CD4-positive, alpha-beta T cell (primary cell): ENCODE measurements around the gene GABRB3. TPM values are rescaled to one million over a fixed set of nuclear protein-coding genes. Genes with fewer than 3 reads are reported as not detected.

Source experiments
- ATAC-seq: fragments of 200-7000 bp; cut with Tn5 transposase; one replicate; pipeline ENCODE4 v1.10.0; 2022; ENCODE audit warnings: mild to moderate bottlenecking; ENCODE audit not compliant: poor library complexity
- CTCF ChIA-PET: fragments of 350-600 bp; sonication (Branson Sonifier 250); formaldehyde crosslinking; loops from one replicate; lab custom pipeline; 2021; ENCODE audit warnings: antibody characterized with exemption, inconsistent platforms; lab: Charles Lee
- POLR2A ChIA-PET: fragments of 350-600 bp; sonication (Branson Sonifier 250); formaldehyde crosslinking; loops from one replicate; lab custom pipeline; 2021; ENCODE audit warnings: antibody characterized with exemption, inconsistent platforms; lab: Charles Lee
- DNase-seq, 14 experiments: peaks; one replicate each; pipeline ENCODE4 v3.0.0-alpha.2; 2013 to 2020; ENCODE audit warnings: mixed read lengths in 2 of 14
- H3K27ac ChIP-seq, 2 donors: one replicate each; pipeline versions ENCODE4 v1.5.1 to v1.7.0; 2013; ENCODE audit warnings: low read length in 2 of 2, low read depth in 1 of 2, mild to moderate bottlenecking in 1 of 2
- H3K27me3 ChIP-seq, 2 experiments: 1 replicate in 1 of 2; 2 replicates in 1 of 2; pipeline versions ENCODE4 v1.6.1 to v1.7.0; 2013; ENCODE audit warnings: low read length in 2 of 2, control low read depth in 1 of 2, mild to moderate bottlenecking in 1 of 2, moderate library complexity in 1 of 2; ENCODE audit not compliant: insufficient read depth in 2 of 2, control insufficient read depth in 1 of 2
- H3K36me3 ChIP-seq: one replicate; pipeline ENCODE4 v1.6.1; 2013; ENCODE audit warnings: low read length, control low read depth; ENCODE audit not compliant: insufficient read depth
- H3K4me1 ChIP-seq: one replicate; pipeline ENCODE4 v1.6.1; 2013; ENCODE audit warnings: low read length, control low read depth; ENCODE audit not compliant: insufficient read depth
- H3K4me3 ChIP-seq: one replicate; pipeline ENCODE4 v1.5.1; 2013; ENCODE audit warnings: mild to moderate bottlenecking, low read length, moderate library complexity
- H3K9me3 ChIP-seq, 2 experiments: 1 replicate in 1 of 2; 2 replicates in 1 of 2; pipeline versions ENCODE4 v1.6.1 to v1.7.0; 2013; ENCODE audit warnings: low read length in 2 of 2, mild to moderate bottlenecking in 2 of 2, control low read depth in 1 of 2, moderate library complexity in 1 of 2; ENCODE audit not compliant: control insufficient read depth in 1 of 2, insufficient read depth in 1 of 2
- H3K27ac Mint-ChIP-seq: one replicate; pipeline ENCODE4 v1.8.0; 2020; ENCODE audit warnings: mixed read lengths
- H3K27me3 Mint-ChIP-seq: one replicate; pipeline ENCODE4 v1.8.0; 2021; ENCODE audit warnings: mixed read lengths
- H3K36me3 Mint-ChIP-seq: one replicate; pipeline ENCODE4 v1.8.0; 2021; ENCODE audit warnings: low read depth, mixed read lengths
- H3K4me1 Mint-ChIP-seq: one replicate; pipeline ENCODE4 v1.8.0; 2021; ENCODE audit warnings: low read depth, mixed read lengths
- H3K4me3 Mint-ChIP-seq: one replicate; pipeline ENCODE4 v1.8.0; 2020; ENCODE audit warnings: mild to moderate bottlenecking, mixed read lengths
- H3K9me3 Mint-ChIP-seq: one replicate; pipeline ENCODE4 v1.8.0; 2020; ENCODE audit warnings: mixed read lengths
- CTCF ChIP-seq: fragments of 200-600 bp; IDR thresholded peaks from one replicate; pipeline ENCODE4 v1.8.0; 2022; ENCODE audit warnings: antibody characterized with exemption, mild to moderate bottlenecking
- intact Hi-C, 2 experiments: fragments of 100-400 bp; cut with DNase I in 1 of 2; cut with micrococcal nuclease in 1 of 2; formaldehyde crosslinking; loops; one replicate each; pipeline versions ENCODE4 v1.15.1 to v1.9.0; 2023 to 2025; cut with DNase I, micrococcal nuclease
- total RNA-seq, 174 experiments: library from RNA in 2 of 174; stranded (reverse) in 2 of 174; gene quantifications; one replicate each; pipeline ENCODE4 v1.2.3 and lab custom pipeline; 2021 to 2026

GABRB3 gene
- total RNA-seq, 2 experiments from 2014 or later = not detected

- no peaks in the 10 kb centered on the region for H3K4me1 Mint-ChIP-seq
- peaks cover 8% of the 10 kb centered on the region for H3K9me3 Mint-ChIP-seq
- Histone ChIP-seq H3K27ac (no peak overlapping the region), H3K9me3 (peaks cover 0 to 4% of the 10 kb centered on the region in 2 experiments), H3K27me3 (no peaks in the 10 kb centered on the region), H3K4me1 (no peaks in the 10 kb centered on the region), H3K4me3 (no peak overlapping the region), H3K36me3 (no peaks in the 10 kb centered on the region)
- no peaks in the 10 kb centered on the region for H3K36me3 Mint-ChIP-seq
- ChIA-PET CTCF (no interaction called here), POLR2A (no interaction called here)
- no peaks in the 10 kb centered on the region for H3K27me3 Mint-ChIP-seq
- ATAC-seq (no peak), DNase-seq (no peak)
- intact Hi-C loops = loop anchor here in 1 of 2 experiments (10.0 kb wide), 1 partner anchor 57 kb away; no protein-coding TSS in a partner anchor
- no peak overlapping the region for H3K27ac Mint-ChIP-seq
- TF ChIP-seq CTCF = no peak
- H3K4me3 Mint-ChIP-seq = no peak overlapping the region
Measured at GRCh38 chr15:26561896-26562295, 211.0 kb downstream of the GABRB3 start.

DNA sequence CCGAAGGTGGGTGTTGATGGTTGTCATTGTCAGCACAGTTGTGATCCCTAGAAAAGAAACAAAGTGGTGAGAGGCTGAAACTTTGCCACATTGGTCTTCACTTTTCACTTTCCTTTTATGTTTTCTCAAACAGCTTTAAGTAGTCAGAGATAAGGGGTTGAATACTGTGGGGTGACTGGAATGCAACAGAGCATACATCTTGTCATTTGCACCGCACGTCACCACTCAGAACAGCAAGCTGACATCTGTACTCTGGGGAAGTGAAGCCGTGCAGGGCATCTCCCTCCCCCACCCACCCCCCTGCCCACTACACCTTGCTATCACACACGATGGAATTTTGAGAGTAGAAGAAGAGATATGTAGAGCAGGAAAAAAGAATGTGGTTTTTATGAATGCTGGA is 211.7 kb downstream of the GABRB3 start:
- H3K4me1 ChIP-seq = no peaks in the 10 kb centered on the region
- POLR2A ChIA-PET = no interaction called here
- intact Hi-C loops = loop anchor here in 1 of 2 experiments (10.0 kb wide), 1 partner anchor 56 kb away; no protein-coding TSS in a partner anchor
- H3K4me1 Mint-ChIP-seq = no peaks in the 10 kb centered on the region
- peaks cover 9% of the 10 kb centered on the region for H3K9me3 Mint-ChIP-seq
- peaks cover 0 to 4% of the 10 kb centered on the region in 2 experiments for H3K9me3 ChIP-seq
- H3K4me3 ChIP-seq = no peak overlapping the region
- no peaks in the 10 kb centered on the region for H3K27me3 Mint-ChIP-seq
- no peak overlapping the region for H3K27ac Mint-ChIP-seq
- DNase-seq (no peak), ATAC-seq (no peak)
- no peak overlapping the region for H3K27ac ChIP-seq
- H3K4me3 Mint-ChIP-seq = no peak overlapping the region
- H3K36me3 Mint-ChIP-seq = no peaks in the 10 kb centered on the region
- TF ChIP-seq CTCF = no peak
- CTCF ChIA-PET = no interaction called here
- H3K27me3 ChIP-seq = no peaks in the 10 kb centered on the region
- no peaks in the 10 kb centered on the region for H3K36me3 ChIP-seq

GRCh38 chr15:26555898-26556297 is 217.0 kb downstream of the GABRB3 start:
- ChIA-PET CTCF (no interaction called here), POLR2A (no interaction called here)
- no peak for TF ChIP-seq CTCF
- Histone ChIP-seq H3K4me1 (no peaks in the 10 kb centered on the region), H3K36me3 (no peaks in the 10 kb centered on the region), H3K27ac (no peak overlapping the region), H3K27me3 (no peaks in the 10 kb centered on the region), H3K9me3 (peaks cover 0 to 21% of the 10 kb centered on the region in 2 experiments), H3K4me3 (no peak overlapping the region)
- H3K27ac Mint-ChIP-seq = no peak overlapping the region
- intact Hi-C loops = no loop called here
- no peak for ATAC-seq
- no peaks in the 10 kb centered on the region for H3K36me3 Mint-ChIP-seq
- no peak overlapping the region for H3K4me3 Mint-ChIP-seq
- DNase-seq = no peak
- peaks cover 7% of the 10 kb centered on the region for H3K9me3 Mint-ChIP-seq
- H3K4me1 Mint-ChIP-seq = no peaks in the 10 kb centered on the region
- H3K27me3 Mint-ChIP-seq = no peaks in the 10 kb centered on the region
